Measurements from ENCODE around the gene CSGALNACT2.

DNA sequence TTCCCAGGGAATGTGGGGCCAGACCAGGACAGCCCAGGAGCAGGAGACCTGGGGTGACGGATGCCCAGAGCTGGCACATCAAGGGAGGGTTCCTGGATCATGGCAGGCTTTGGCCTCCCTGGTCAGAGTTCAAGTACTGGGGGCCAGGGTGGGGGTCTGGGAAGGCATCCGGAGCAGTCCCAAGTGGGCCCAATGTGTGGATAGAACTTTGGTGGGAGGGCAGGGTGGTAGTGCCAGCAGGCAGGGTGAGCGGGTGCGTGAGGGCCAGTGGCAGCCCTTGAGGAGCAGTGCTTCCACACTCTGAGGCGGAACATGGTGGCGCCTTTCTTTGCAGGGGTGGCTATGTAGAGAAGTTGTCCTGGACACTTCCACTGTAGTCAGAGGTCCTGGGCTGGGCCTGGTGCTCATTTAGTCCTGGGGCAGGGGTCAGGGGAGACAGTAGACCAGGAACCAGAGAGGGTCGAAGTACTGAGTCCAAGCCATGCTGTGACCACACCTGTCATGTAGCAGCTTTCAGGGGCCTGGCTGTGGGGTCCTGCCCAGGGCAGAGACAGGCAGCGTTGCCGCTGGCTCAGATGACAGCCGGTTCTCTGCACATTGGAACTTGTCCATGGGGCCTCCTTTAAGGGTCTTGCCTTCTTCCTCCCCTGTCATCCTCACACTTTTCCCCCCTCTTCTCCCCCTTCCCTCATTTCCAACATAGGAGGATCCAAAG, 22.2 kb upstream of the CSGALNACT2 start:
- TF ChIP-seq, protein P1, sequence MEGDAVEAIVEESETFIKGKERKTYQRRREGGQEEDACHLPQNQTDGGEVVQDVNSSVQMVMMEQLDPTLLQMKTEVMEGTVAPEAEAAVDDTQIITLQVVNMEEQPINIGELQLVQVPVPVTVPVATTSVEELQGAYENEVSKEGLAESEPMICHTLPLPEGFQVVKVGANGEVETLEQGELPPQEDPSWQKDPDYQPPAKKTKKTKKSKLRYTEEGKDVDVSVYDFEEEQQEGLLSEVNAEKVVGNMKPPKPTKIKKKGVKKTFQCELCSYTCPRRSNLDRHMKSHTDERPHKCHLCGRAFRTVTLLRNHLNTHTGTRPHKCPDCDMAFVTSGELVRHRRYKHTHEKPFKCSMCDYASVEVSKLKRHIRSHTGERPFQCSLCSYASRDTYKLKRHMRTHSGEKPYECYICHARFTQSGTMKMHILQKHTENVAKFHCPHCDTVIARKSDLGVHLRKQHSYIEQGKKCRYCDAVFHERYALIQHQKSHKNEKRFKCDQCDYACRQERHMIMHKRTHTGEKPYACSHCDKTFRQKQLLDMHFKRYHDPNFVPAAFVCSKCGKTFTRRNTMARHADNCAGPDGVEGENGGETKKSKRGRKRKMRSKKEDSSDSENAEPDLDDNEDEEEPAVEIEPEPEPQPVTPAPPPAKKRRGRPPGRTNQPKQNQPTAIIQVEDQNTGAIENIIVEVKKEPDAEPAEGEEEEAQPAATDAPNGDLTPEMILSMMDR (IDR thresholded peaks at IDR 0.05): no peak
- no peak for TF ChIP-seq EZH2 (IDR thresholded peaks at IDR 0.05; ENCODE audit: borderline replicate concordance, insufficient read depth, low read depth, low read length, poor library complexity, severe bottlenecking)

All from B cell (primary cell).